Fibroblast of lung (primary cell): ENCODE results near the gene ACBD4.

Source experiments
- CTCF ChIP-seq, 2 donors: IDR thresholded peaks in 1 of 2; conservative IDR thresholded peaks in 1 of 2; 1 replicate in 1 of 2; 2 replicates in 1 of 2; pipeline ENCODE4 v1.5.1; 2011 to 2012; ENCODE audit warnings: low read length in 2 of 2, control low read depth in 1 of 2, inconsistent platforms in 1 of 2, low read depth in 1 of 2, mild to moderate bottlenecking in 1 of 2
- EZH2 ChIP-seq: IDR thresholded peaks from 2 replicates; pipeline ENCODE4 v1.5.1; 2012; ENCODE audit warnings: low read length, control low read depth, mild to moderate bottlenecking; ENCODE audit errors: missing control alignments

GRCh38 chr17:45149669-45150664 is 14.5 kb downstream of the ACBD4 start:
- TF ChIP-seq CTCF (conservative IDR thresholded peaks at IDR 0.05 in 1 of 2, IDR thresholded peaks at IDR 0.05 in 1 of 2; ENCODE audit: low read depth in 1 of 2, low read length in 2 of 2) (no peak), EZH2 (no peak)
